Measurements from ENCODE around the gene ELL3. TPM values are rescaled to one million over a fixed set of nuclear protein-coding genes. Genes with fewer than 3 reads are reported as not detected.
A peak's percentile ranks its signal among the peaks of the same experiment; 100 is the strongest.

ELL3 gene
- total and polyA plus RNA-seq, 2 of the 8 experiments (the other 6 are each of a cell fraction or from before 2014, with no cell fraction given): 9.2 to 13.7 TPM

DNA sequence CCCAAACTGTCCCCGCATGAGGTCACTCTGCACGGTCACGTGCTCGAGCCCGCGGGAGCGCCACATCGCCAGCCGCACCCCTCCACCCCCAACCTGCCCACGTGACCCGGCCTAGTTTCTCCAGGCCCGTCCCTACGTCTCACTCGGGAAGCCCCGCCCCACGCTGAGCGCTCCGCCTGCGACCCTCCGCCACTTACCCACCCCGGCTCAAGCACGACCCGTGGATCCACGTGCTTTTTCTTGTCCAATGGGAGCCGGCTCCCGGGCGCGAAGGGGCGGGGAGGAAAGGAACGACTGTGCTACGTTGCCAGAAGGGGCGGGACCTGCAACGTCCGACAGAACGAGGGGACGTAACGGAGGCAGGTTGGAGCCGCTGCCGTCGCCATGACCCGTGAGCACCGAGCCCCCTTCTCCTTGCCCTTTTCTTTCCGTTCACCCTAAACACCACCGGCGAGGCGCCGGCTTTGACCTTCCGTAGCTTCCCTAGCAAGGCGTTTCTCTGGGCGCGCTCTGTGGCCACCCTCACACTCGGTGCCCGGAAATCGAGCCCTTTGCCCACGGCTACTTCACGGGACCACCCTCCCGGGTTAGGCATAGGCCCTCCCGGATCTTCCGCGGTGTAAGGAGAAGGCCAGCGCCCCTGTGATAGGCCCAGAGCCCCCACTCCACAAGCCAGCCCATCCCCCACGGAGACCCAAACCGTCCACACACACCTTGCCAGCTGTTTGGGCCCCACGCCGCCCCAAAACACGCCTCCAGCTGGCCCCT is 15.4 kb upstream of the ELL3 start, which contains the start of gene SERF2 (continued):
- TF ChIP-seq EGR1 (IDR thresholded peaks at IDR 0.05; ENCODE audit: borderline replicate concordance, low read depth, low read length) (peak; percentile 52; the same call in 1 of the 2 replicates), BACH1 (IDR thresholded peaks at IDR 0.05; ENCODE audit: low read length) (peak; percentile 71; the same call in 1 of the 2 replicates), GABPA (IDR thresholded peaks at IDR 0.05; ENCODE audit: borderline replicate concordance, insufficient read depth, low read length) (no peak), CEBPB (IDR thresholded peaks at IDR 0.05; ENCODE audit: low read depth, low read length) (no peak), ZNF274 (IDR thresholded peaks at IDR 0.05; ENCODE audit: borderline replicate concordance, extremely low read depth, low read length) (no peak), RFX5 (IDR thresholded peaks at IDR 0.05; ENCODE audit: borderline replicate concordance, low read depth, low read length) (no peak), CBX8 (IDR thresholded peaks at IDR 0.05; ENCODE audit: borderline replicate concordance, low read depth, low read length) (no peak), JUN (IDR thresholded peaks at IDR 0.05; ENCODE audit: low read depth, low read length) (peak; percentile 69; the same call in 1 of the 2 replicates), TCF12 (IDR thresholded peaks at IDR 0.05; ENCODE audit: low read depth, low read length) (0 out of 2 replicates have a peak, but pooled peaks have one; percentile 22), SUZ12 (IDR thresholded peaks at IDR 0.05; ENCODE audit: low read length) (no peak), POU5F1 (IDR thresholded peaks at IDR 0.05; ENCODE audit: low read depth, low read length) (no peak), NANOG (IDR thresholded peaks at IDR 0.05; ENCODE audit: insufficient read depth, low read depth, low read length, poor library complexity, severe bottlenecking) (no peak), SIN3A (conservative IDR thresholded peaks at IDR 0.05 in 1 of 2, IDR thresholded peaks at IDR 0.05 in 1 of 2; ENCODE audit: low read depth in 1 of 2, low read length in 2 of 2) (peak; percentile 58 to 77; a peak in 2 of 4 replicates), POLR2AphosphoS5 (IDR thresholded peaks at IDR 0.05; ENCODE audit: low read depth, low read length) (peak; percentile 99), PHF8 (conservative IDR thresholded peaks at IDR 0.05; ENCODE audit: low read depth, low read length) (peak; percentile 95), HDAC6 (IDR thresholded peaks at IDR 0.05; ENCODE audit: low read depth, low read length) (no peak)
- TF ChIP-seq, protein P1, sequence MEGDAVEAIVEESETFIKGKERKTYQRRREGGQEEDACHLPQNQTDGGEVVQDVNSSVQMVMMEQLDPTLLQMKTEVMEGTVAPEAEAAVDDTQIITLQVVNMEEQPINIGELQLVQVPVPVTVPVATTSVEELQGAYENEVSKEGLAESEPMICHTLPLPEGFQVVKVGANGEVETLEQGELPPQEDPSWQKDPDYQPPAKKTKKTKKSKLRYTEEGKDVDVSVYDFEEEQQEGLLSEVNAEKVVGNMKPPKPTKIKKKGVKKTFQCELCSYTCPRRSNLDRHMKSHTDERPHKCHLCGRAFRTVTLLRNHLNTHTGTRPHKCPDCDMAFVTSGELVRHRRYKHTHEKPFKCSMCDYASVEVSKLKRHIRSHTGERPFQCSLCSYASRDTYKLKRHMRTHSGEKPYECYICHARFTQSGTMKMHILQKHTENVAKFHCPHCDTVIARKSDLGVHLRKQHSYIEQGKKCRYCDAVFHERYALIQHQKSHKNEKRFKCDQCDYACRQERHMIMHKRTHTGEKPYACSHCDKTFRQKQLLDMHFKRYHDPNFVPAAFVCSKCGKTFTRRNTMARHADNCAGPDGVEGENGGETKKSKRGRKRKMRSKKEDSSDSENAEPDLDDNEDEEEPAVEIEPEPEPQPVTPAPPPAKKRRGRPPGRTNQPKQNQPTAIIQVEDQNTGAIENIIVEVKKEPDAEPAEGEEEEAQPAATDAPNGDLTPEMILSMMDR (IDR thresholded peaks at IDR 0.05; ENCODE audit: control extremely low read depth in 1 of 3, insufficient read depth in 1 of 3, low read depth in 1 of 3, low read length in 3 of 3): no peak
- TF ChIP-seq, protein P2, sequence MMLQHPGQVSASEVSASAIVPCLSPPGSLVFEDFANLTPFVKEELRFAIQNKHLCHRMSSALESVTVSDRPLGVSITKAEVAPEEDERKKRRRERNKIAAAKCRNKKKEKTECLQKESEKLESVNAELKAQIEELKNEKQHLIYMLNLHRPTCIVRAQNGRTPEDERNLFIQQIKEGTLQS (IDR thresholded peaks at IDR 0.05; ENCODE audit: insufficient read depth, low read depth, low read length): peak; percentile 95
